Endothelial cell of umbilical vein (primary cell): ENCODE measurements around the gene ZRSR2. TPM values are rescaled to one million over a fixed set of nuclear protein-coding genes. Genes with fewer than 3 reads are reported as not detected.

ENCODE experiments used
- BruUV-seq: library from RNA; stranded (reverse); fragments of 400-500 nt; replicated peaks from 2 replicates; lab custom pipeline; 2021; lab: Mats Ljungman, UMichigan
- CTCF ChIA-PET: fragments of 300-600, 350-600 bp; sonication (Branson Sonifier 250); formaldehyde crosslinking; loops from one replicate; lab custom pipeline; 2021; ENCODE audit warnings: antibody characterized with exemption, inconsistent platforms; lab: Charles Lee
- POLR2A ChIA-PET: fragments of 300-600, 350-600 bp; sonication (Branson Sonifier 250); formaldehyde crosslinking; loops from one replicate; lab custom pipeline; 2021; ENCODE audit warnings: antibody characterized with exemption, inconsistent platforms; lab: Charles Lee
- DNase-seq: peaks from one replicate; pipeline ENCODE4 v3.0.0-alpha.2; 2011; ENCODE audit warnings: low read depth, low spot score
- FAIRE-seq: peaks from 2 replicates; lab custom pipeline; 2011; peaks lifted over from hg19 to GRCh38; lab: Jason Lieb, UNC
- H2AFZ ChIP-seq: 2 replicates; pipeline ENCODE4 v1.6.0; 2012; ENCODE audit warnings: low read depth, low read length, control low read depth, inconsistent platforms
- H3K27ac ChIP-seq: 2 replicates; pipeline ENCODE4 v1.5.1; 2011; ENCODE audit warnings: low read depth, mild to moderate bottlenecking, control low read depth, low read length, moderate library complexity; ENCODE audit not compliant: insufficient read depth
- H3K27me3 ChIP-seq, 2 experiments: 2 replicates each; pipeline versions ENCODE4 v1.6.0 to v1.6.1; 2011; ENCODE audit warnings: low read length in 2 of 2, mixed read lengths in 1 of 2; ENCODE audit not compliant: control insufficient read depth in 2 of 2, insufficient read depth in 2 of 2
- H3K36me3 ChIP-seq, 2 experiments: 2 replicates in 1 of 2; 3 replicates in 1 of 2; pipeline ENCODE4 v1.5.1; 2011; ENCODE audit warnings: low read length in 2 of 2, mild to moderate bottlenecking in 1 of 2, moderate library complexity in 1 of 2; ENCODE audit not compliant: control insufficient read depth in 2 of 2, insufficient read depth in 2 of 2; ENCODE audit errors: extremely low read depth in 1 of 2
- H3K4me1 ChIP-seq: 3 replicates; pipeline ENCODE4 v1.5.1; 2011; ENCODE audit warnings: mild to moderate bottlenecking, low read length; ENCODE audit not compliant: control insufficient read depth, insufficient read depth; ENCODE audit errors: extremely low read depth
- H3K4me2 ChIP-seq: 2 replicates; pipeline ENCODE4 v1.6.1; 2011; ENCODE audit warnings: low read length, control low read depth, mixed read lengths; ENCODE audit not compliant: insufficient read depth
- H3K4me3 ChIP-seq, 3 experiments: fragments of 200-600 bp in 1 of 3; sonication (generic), shearing (Covaris generic) in 1 of 3; replicated peaks in 1 of 3; 2 replicates each; pipeline ENCODE4 v1.5.1; 2011 to 2016; ENCODE audit warnings: control low read depth in 3 of 3, low read length in 3 of 3, mild to moderate bottlenecking in 2 of 3, inconsistent platforms in 1 of 3, low read depth in 1 of 3, moderate library complexity in 1 of 3; ENCODE audit not compliant: insufficient read depth in 1 of 3
- H3K79me2 ChIP-seq: 2 replicates; pipeline ENCODE4 v1.6.0; 2012; ENCODE audit warnings: low read length, inconsistent platforms; ENCODE audit not compliant: control insufficient read depth, insufficient read depth
- H3K9ac ChIP-seq: replicated peaks from 2 replicates; pipeline ENCODE3; 2011; ENCODE audit warnings: low read length, control low read depth; ENCODE audit not compliant: insufficient read depth; ENCODE audit errors: extremely low read depth
- H3K9me1 ChIP-seq: replicated peaks from 3 replicates; pipeline ENCODE4 v1.6.0; 2011; ENCODE audit warnings: mild to moderate bottlenecking, low read length; ENCODE audit not compliant: control insufficient read depth, insufficient read depth; ENCODE audit errors: extremely low read depth
- H3K9me3 ChIP-seq: replicated peaks from 2 replicates; pipeline ENCODE4 v1.5.1; 2012; ENCODE audit warnings: low read length, inconsistent platforms; ENCODE audit not compliant: control insufficient read depth, insufficient read depth
- H4K20me1 ChIP-seq: replicated peaks from 2 replicates; pipeline ENCODE3; 2011; ENCODE audit warnings: mild to moderate bottlenecking, low read length; ENCODE audit not compliant: control insufficient read depth, insufficient read depth; ENCODE audit errors: extremely low read depth
- CTCF ChIP-seq, 2 donors: IDR thresholded peaks; 1 replicate in 1 of 2; 2 replicates in 1 of 2; pipeline ENCODE4 v1.5.1; 2011; ENCODE audit warnings: low read length in 2 of 2, mild to moderate bottlenecking in 2 of 2, moderate library complexity in 2 of 2, control low read depth in 1 of 2, inconsistent platforms in 1 of 2, low read depth in 1 of 2; ENCODE audit not compliant: insufficient read depth in 1 of 2; ENCODE audit errors: extremely low read depth in 1 of 2
- EZH2 ChIP-seq: IDR thresholded peaks from 2 replicates; pipeline ENCODE4 v1.6.1; 2012; ENCODE audit warnings: borderline replicate concordance, low read depth, mild to moderate bottlenecking, moderate library complexity, low read length, inconsistent platforms; ENCODE audit not compliant: severe bottlenecking
- FOS ChIP-seq: IDR thresholded peaks from 2 replicates; pipeline ENCODE4 v1.6.1; 2011; ENCODE audit warnings: mild to moderate bottlenecking, low read length, moderate library complexity, borderline replicate concordance; ENCODE audit not compliant: insufficient read depth
- GATA2 ChIP-seq: IDR thresholded peaks from 2 replicates; pipeline ENCODE4 v1.7.0; 2011; ENCODE audit warnings: low read depth, mild to moderate bottlenecking, moderate library complexity, mixed read lengths, low read length; ENCODE audit not compliant: insufficient read length, insufficient read depth
- JUN ChIP-seq: IDR thresholded peaks from 2 replicates; pipeline ENCODE4 v1.6.1; 2011; ENCODE audit warnings: borderline replicate concordance, low read depth; ENCODE audit not compliant: insufficient read length, insufficient read depth
- MAX ChIP-seq: IDR thresholded peaks from 2 replicates; pipeline ENCODE4 v1.6.1; 2011; ENCODE audit not compliant: insufficient read depth, insufficient read length
- MYC ChIP-seq: IDR thresholded peaks from one replicate; pipeline ENCODE4 v1.6.1; 2011; ENCODE audit warnings: mild to moderate bottlenecking, low read depth, low read length
- POLR2A ChIP-seq: IDR thresholded peaks from 2 replicates; pipeline ENCODE4 v1.6.1; 2012; ENCODE audit warnings: low read depth, mild to moderate bottlenecking, control low read depth, low read length
- POLR2AphosphoS5 ChIP-seq: IDR thresholded peaks from 2 replicates; pipeline ENCODE4 v1.6.1; 2012; ENCODE audit warnings: low read depth, mild to moderate bottlenecking, control low read depth, low read length, moderate library complexity; ENCODE audit not compliant: insufficient read depth
- dilution Hi-C: fragments of 300-500 bp; cut with MboI; formaldehyde crosslinking; loops from one replicate; pipeline ENCODE4 v1.15.0; 2019; ENCODE audit warnings: low sequenced_read_pairs; ENCODE audit not compliant: extremely low pct_ligation_motif_present
- intact Hi-C: fragments of 100-400 bp; cut with micrococcal nuclease; formaldehyde crosslinking; loops from one replicate; pipeline ENCODE4 v1.10.0; 2022
- polyA plus RNA-seq, 4 experiments: library from polyadenylated mRNA; depleted of rRNA in 3 of 4; stranded (reverse) in 3 of 4; unstranded in 1 of 4; fragments of >200 nt; gene quantifications; 2 replicates each; pipeline versions ENCODE4 v1.2.1 to v1.2.3, GENCODE V29; 2011 to 2012; ENCODE audit warnings: missing spikeins in 1 of 4
- total RNA-seq: library from RNA; stranded (reverse); gene quantifications from 2 replicates; pipeline ENCODE4 v1.2.3, GENCODE V29; 2021

Gene ZRSR2
- total and polyA plus RNA-seq, 2 donors (not counting 3 experiments of a cell fraction or from before 2014, with no cell fraction given), result 3.3 to 8.1 TPM

GRCh38 chrX:15820106-15821073, 30.1 kb downstream of the ZRSR2 start:
- Histone ChIP-seq H3K4me3 (no peak overlapping the region), H3K36me3 (no peaks in the 10 kb centered on the region), H3K27me3 (no peaks in the 10 kb centered on the region), H3K79me2 (no peaks in the 10 kb centered on the region), H4K20me1 (no peaks in the 10 kb centered on the region), H3K9ac (no peak overlapping the region), H2AFZ (no peak overlapping the region), H3K9me3 (no peaks in the 10 kb centered on the region), H3K27ac (no peak overlapping the region), H3K9me1 (no peaks in the 10 kb centered on the region), H3K4me1 (no peaks in the 10 kb centered on the region), H3K4me2 (no peak overlapping the region)
- ChIA-PET POLR2A (no interaction called here), CTCF (no interaction called here)
- TF ChIP-seq GATA2, result no peak
- no peak for TF ChIP-seq FOS
- TF ChIP-seq POLR2AphosphoS5, result no peak
- TF ChIP-seq MAX, result no peak
- TF ChIP-seq MYC, result no peak
- TF ChIP-seq CTCF (IDR thresholded peaks at IDR 0.05; ENCODE audit: extremely low read depth in 1 of 2, insufficient read depth in 1 of 2, low read depth in 1 of 2, low read length in 2 of 2), result no peak
- TF ChIP-seq EZH2, result no peak
- no peak for TF ChIP-seq POLR2A
- TF ChIP-seq JUN, result no peak
- dilution Hi-C loops, result no loop called here
- intact Hi-C loops, result no loop called here
- no TSS peak for BruUV-seq
- no peak for DNase-seq
- FAIRE-seq, result no peak
